Activated CD4-positive, alpha-beta T cell treated with anti-CD3 and anti-CD28 coated beads for 36 hours (primary cell): ENCODE measurements around the gene TGOLN2. TPM values are rescaled to one million over a fixed set of nuclear protein-coding genes. Genes with fewer than 3 reads are reported as not detected.
A peak's percentile ranks its signal among the peaks of the same experiment; 100 is the strongest.
"Not testable (repeated sequence)": the region's sequence is repeated elsewhere in the genome, so short reads cannot be mapped to it uniquely, and the experiment has no call there.

ENCODE experiments used
- ATAC-seq: fragments of 200-7000 bp; cut with Tn5 transposase; one replicate; pipeline ENCODE4 v1.10.0; 2021; ENCODE audit warnings: mild to moderate bottlenecking, moderate library complexity
- CTCF ChIA-PET: fragments of 350-600 bp; sonication (Branson Sonifier 250); formaldehyde crosslinking; loops from one replicate; lab custom pipeline; 2021; ENCODE audit warnings: antibody characterized with exemption; lab: Charles Lee
- POLR2A ChIA-PET: fragments of 350-600 bp; sonication (Branson Sonifier 250); formaldehyde crosslinking; loops from one replicate; lab custom pipeline; 2021; ENCODE audit warnings: antibody characterized with exemption, inconsistent platforms; lab: Charles Lee
- DNase-seq: peaks from one replicate; pipeline ENCODE4 v3.0.0-alpha.2; 2020
- H3K27ac Mint-ChIP-seq: one replicate; pipeline ENCODE4 v1.8.0; 2021; ENCODE audit warnings: mixed read lengths
- H3K27me3 Mint-ChIP-seq: one replicate; pipeline ENCODE4 v1.8.0; 2021; ENCODE audit warnings: mixed read lengths
- H3K36me3 Mint-ChIP-seq: one replicate; pipeline ENCODE4 v1.8.0; 2021; ENCODE audit warnings: low read depth, mixed read lengths
- H3K4me1 Mint-ChIP-seq: one replicate; pipeline ENCODE4 v1.8.0; 2021; ENCODE audit warnings: mixed read lengths
- H3K4me3 Mint-ChIP-seq: one replicate; pipeline ENCODE4 v1.8.0; 2021; ENCODE audit warnings: mild to moderate bottlenecking, moderate library complexity, mixed read lengths
- H3K9me3 Mint-ChIP-seq: one replicate; pipeline ENCODE4 v1.8.0; 2021; ENCODE audit warnings: low read depth, mixed read lengths
- intact Hi-C, 2 experiments: fragments of 100-400 bp; cut with DNase I in 1 of 2; cut with micrococcal nuclease in 1 of 2; formaldehyde crosslinking; loops; one replicate each; pipeline versions ENCODE4 v1.14.2 to v1.15.1; 2022 to 2024; cut with DNase I, micrococcal nuclease
- total RNA-seq, 2 experiments: library from RNA; stranded (reverse); gene quantifications; one replicate each; pipeline ENCODE4 v1.2.3, GENCODE V29; 2021

TGOLN2 gene
- total RNA-seq, 2 experiments from 2014 or later = 84.0 to 90.4 TPM

DNA sequence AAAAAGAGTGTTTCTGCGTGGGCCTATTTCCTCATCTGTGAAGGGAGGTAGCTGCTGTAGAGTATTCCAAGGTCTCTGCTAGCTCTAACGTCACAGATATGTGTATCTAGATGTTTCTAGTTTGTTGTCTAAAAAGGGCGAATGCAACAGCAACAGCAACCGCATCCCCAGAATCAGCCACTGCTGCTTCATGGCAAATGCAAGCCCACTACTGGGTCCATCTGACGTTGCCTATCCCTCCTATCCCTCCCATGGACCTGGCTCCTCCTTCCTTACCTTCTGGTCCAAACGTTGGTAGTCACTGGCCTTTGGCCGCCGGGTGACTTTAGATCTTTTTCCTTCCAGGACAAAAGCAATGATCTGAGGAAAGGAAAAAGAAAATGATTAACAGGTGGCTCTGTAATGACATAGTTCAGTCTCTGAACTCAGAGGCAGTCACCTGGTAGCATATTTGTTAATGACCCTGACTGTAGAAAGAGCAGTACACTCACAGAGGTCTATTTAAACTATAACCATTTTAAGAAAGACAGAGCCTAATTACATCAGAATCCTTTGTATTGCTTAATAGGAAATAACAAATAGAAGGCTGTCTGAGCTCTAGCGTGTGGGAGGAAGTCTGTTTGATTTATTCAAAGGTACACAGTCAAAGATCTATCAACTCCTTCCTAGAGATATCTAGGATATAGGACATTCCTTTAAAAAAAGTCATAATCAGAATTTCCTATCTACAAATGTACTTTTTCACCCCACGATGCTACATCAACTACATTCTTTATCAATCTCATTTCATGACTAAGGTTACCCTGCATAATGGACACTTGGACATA lies 2.9 kb downstream of the TGOLN2 start:
- Mint-ChIP-seq H3K36me3 (peaks cover 79% of the 10 kb centered on the region), H3K9me3 (no peaks in the 10 kb centered on the region), H3K27ac (peak overlapping the region; percentile 99), H3K27me3 (no peaks in the 10 kb centered on the region), H3K4me3 (peak overlapping the region; percentile 86), H3K4me1 (peaks cover 60% of the 10 kb centered on the region)
- ATAC-seq = no peak
- no peak for DNase-seq
- intact Hi-C loops = loop anchor here (1.0 to 10.0 kb wide), 7 partner anchors 15 to 1117 kb away; partner anchors contain the start of genes KDM3A (in 1 of the 2) and MAT2A (in 1 of the 2)
- ChIA-PET POLR2A (interaction anchor here (0.6 to 0.7 kb wide), 2 partner anchors 161 to 216 kb away, joined by 3 read pairs; no protein-coding TSS in a partner anchor), CTCF (interaction anchor here (0.9 kb wide), 1 partner anchor 24 kb away, joined by 3 read pairs; no protein-coding TSS in a partner anchor)

DNA sequence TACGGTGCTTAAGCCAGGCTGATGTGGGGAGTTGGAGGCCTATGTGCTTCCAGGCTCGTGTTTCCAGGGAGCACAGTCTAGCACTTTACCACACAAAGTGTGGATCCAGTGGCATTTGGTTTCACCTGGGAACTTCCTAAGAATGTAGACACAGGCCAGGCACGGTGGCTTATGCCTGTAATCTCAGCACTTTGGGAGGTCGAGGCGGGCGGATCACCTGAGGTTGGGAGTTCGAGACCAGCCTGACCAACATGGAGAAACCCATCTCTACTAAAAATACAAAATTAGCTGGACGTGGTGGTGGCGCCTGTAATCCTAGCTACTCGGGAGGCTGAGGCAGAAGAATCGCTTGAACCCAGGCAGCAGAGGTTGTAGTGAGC lies 3.8 kb downstream of the TGOLN2 start:
- CTCF ChIA-PET = interaction anchor here (0.5 to 0.9 kb wide), 3 partner anchors 28 to 313 kb away, joined by 3 read pairs; no protein-coding TSS in a partner anchor
- peaks cover 83% of the 10 kb centered on the region for H3K36me3 Mint-ChIP-seq
- not testable (repeated sequence) for H3K9me3 Mint-ChIP-seq, H3K27me3 Mint-ChIP-seq, ATAC-seq, DNase-seq
- intact Hi-C loops = loop anchor here in 1 of 2 experiments (10.0 kb wide), 1 partner anchor 711 kb away; no protein-coding TSS in a partner anchor
- H3K27ac Mint-ChIP-seq = peak overlapping the region; percentile 34
- POLR2A ChIA-PET = interaction anchor here (0.6 to 1.2 kb wide), 2 partner anchors 29 to 162 kb away, joined by 3 read pairs; no protein-coding TSS in a partner anchor
- H3K4me1 Mint-ChIP-seq = peaks cover 63% of the 10 kb centered on the region
- H3K4me3 Mint-ChIP-seq = peak overlapping the region; percentile 86

DNA sequence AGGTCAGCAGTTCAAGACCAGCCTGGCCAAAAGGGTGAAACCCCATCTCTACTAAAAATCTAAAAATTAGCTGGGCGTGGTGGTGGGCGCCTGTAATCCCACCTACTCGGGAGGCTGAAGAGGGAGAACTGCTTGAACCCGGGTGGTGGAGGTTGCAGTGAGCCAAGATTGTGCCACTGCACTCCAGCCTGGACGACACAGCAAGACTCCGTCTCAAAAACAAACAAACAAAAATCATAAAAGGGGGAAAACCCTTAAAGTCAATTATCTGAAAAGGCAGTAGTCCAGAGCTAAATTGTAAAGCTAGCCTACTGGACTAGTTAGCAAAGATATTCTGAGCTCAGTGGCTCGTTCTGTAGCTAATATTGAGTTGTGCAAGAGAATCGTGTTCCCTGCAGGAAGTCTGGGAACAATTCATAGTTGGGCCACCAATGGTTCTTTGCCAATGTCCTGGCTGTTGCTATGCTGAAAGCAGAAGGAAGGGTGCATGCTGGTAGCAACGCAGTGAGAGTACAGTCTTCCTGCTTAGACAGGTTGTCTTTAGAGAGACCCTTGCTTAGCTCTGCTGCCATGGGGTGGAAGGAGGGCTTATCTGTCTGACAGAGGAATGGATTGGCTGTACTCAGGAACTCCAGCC lies 4.3 kb downstream of the TGOLN2 start:
- H3K36me3 Mint-ChIP-seq = peaks cover 88% of the 10 kb centered on the region
- DNase-seq (no peak), ATAC-seq (no peak)
- intact Hi-C loops = loop anchor here in 1 of 2 experiments (10.0 kb wide), 1 partner anchor 711 kb away; no protein-coding TSS in a partner anchor
- POLR2A ChIA-PET = interaction anchor here (1.2 kb wide), 1 partner anchor 30 kb away, joined by 3 read pairs; no protein-coding TSS in a partner anchor
- H3K4me1 Mint-ChIP-seq = peaks cover 66% of the 10 kb centered on the region
- H3K9me3 Mint-ChIP-seq = no peaks in the 10 kb centered on the region
- CTCF ChIA-PET = interaction anchor here (0.5 to 0.9 kb wide), 3 partner anchors 29 to 314 kb away, joined by 3 read pairs; no protein-coding TSS in a partner anchor
- H3K4me3 Mint-ChIP-seq = peak overlapping the region; percentile 86
- H3K27me3 Mint-ChIP-seq = no peaks in the 10 kb centered on the region
- peak overlapping the region; percentile 34 for H3K27ac Mint-ChIP-seq

DNA sequence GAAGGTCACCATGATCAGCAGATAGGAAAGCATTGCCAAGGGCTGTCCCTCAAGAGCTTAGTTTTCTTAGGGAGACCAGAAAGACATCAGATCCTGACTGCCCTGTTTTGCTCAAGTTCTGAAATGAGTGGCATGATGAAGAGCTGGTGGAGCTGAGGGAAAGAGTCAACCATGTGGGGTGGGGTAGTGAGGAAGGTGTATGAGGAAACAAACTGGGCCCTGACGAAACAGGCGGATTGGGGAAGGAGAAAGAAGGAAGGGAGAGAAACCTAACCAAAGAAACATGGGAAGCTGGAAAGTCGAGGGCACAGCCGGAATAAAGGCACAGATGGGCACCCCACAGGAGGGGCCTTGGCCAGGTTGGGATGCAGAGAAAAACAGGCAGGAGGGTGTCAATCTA lies 8.0 kb downstream of the TGOLN2 start:
- no peaks in the 10 kb centered on the region for H3K27me3 Mint-ChIP-seq
- ATAC-seq = no peak

DNA sequence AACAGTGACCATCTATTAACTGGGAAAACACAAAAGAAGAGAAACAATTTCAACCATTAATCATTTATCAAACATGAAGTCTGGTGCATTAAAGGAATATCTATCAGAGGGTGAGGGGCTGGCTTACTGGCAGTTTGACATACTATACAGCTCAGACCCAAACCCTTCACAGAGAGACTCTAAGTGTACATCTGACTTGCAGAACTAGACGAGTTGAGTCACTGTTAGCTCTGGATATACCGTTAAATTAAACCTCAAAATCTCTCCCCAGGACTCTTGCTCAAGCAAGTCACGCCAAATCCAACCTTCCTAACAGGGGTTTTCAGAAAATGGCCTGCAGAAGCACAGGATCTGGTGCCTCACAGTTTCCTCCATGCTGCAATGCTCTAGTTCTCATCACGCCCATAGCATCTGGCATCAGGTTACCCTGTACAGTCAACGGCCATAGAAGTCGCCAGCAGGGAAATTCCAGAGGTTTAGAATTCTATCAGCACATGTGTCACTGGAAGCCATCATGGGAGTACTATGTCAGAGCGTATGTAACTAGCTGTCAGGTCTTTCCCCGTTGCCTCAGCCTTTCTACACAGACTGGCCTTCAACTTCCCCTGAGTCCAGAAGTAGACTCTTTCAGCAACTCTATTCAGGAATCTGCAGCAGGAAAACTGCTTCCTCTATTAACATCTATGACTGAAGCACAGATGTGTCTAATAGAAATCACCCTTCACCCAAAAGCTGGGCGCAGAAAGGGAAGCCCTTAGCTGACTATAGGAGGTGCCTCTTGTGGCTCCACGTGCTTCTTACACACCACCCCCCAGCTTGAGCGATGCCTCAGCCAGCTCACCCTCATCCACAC lies 9.3 kb downstream of the TGOLN2 start:
- ChIA-PET CTCF (interaction anchor here (1.6 to 3.3 kb wide), 7 partner anchors 8 to 52 kb away, joined by 3 to 34 read pairs (median 5); partner anchors contain the start of genes ELMOD3 and TGOLN2), POLR2A (interaction anchor here (0.6 to 2.4 kb wide), 4 partner anchors 9 to 316 kb away, joined by 3 to 20 read pairs (median 6); partner anchors contain the start of genes ELMOD3, RETSAT and TGOLN2)
- Mint-ChIP-seq H3K36me3 (peaks cover 74% of the 10 kb centered on the region), H3K4me3 (peak overlapping the region; percentile 4), H3K9me3 (no peaks in the 10 kb centered on the region), H3K4me1 (peaks cover 58% of the 10 kb centered on the region), H3K27me3 (no peaks in the 10 kb centered on the region), H3K27ac (peak overlapping the region; percentile 80)
- peak; percentile 70 for DNase-seq
- intact Hi-C loops = loop anchor here in 1 of 2 experiments (1.0 kb wide), 1 partner anchor 8 kb away; no protein-coding TSS in a partner anchor
- ATAC-seq = peak; percentile 88

More for the DNA sequence above, 8.0 kb downstream of the TGOLN2 start:
- intact Hi-C loops = loop anchor here in 1 of 2 experiments (10.0 kb wide), 1 partner anchor 715 kb away; no protein-coding TSS in a partner anchor
- Mint-ChIP-seq H3K36me3 (peaks cover 80% of the 10 kb centered on the region), H3K4me3 (peak overlapping the region; percentile 5), H3K4me1 (peaks cover 72% of the 10 kb centered on the region), H3K27ac (peak overlapping the region; percentile 80), H3K9me3 (no peaks in the 10 kb centered on the region)
- ChIA-PET CTCF (interaction anchor here (0.6 to 3.3 kb wide), 7 partner anchors 9 to 432 kb away, joined by 3 to 34 read pairs (median 5); partner anchors contain the start of gene ELMOD3), POLR2A (interaction anchor here (0.7 to 2.4 kb wide), 3 partner anchors 8 to 677 kb away, joined by 3 to 20 read pairs (median 7); partner anchors contain the start of genes ELMOD3, RETSAT and TGOLN2)
- no peak for DNase-seq

DNA sequence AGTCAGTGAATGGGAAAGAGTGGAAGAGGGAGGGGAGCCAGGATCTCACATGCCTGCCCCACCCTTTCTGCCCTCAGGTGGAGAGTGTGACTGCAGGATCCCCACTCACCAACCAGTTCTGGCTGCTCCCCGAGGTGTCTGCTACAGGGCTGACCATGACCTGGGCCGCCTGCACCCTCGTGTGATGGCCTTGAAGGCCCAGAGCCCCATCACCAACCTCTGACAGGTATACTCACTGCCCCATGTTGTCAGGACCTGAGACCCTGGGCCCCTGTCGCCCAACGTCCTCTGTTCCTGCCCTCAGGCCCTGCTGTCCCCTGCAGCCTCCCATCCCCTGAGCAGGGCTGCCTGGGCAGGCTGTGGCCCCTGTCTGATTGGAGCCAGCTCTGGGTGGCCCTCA lies 11.9 kb downstream of the TGOLN2 start:
- H3K36me3 Mint-ChIP-seq = peaks cover 54% of the 10 kb centered on the region
- H3K9me3 Mint-ChIP-seq, DNase-seq, H3K27ac Mint-ChIP-seq, H3K27me3 Mint-ChIP-seq, H3K4me3 Mint-ChIP-seq, ATAC-seq, CTCF ChIA-PET, POLR2A ChIA-PET: not testable (repeated sequence)
- peaks cover 34% of the 10 kb centered on the region for H3K4me1 Mint-ChIP-seq
- intact Hi-C loops = loop anchor here (1.0 kb wide), 1 partner anchor 27 kb away; no protein-coding TSS in a partner anchor

DNA sequence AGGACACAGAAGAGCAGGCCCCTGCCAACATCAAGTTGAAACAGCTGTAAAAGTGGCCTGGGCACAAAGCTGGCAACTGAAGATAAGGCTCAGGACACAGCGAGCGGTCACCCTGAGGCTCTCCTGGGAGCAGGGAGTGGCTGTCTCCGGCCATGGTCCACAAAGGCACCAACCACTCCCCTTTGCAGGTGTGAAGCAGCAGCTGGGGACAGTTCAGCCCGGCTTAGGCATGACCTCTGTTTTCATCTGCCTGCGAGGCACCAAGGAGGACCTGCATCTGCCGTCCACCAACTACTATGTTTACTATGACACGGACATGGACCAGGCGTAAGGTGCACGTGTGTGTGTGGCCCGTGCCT lies 12.9 kb downstream of the TGOLN2 start:
- ChIA-PET POLR2A (interaction anchor here (0.5 kb wide), 1 partner anchor 305 kb away, joined by 3 read pairs; no protein-coding TSS in a partner anchor), CTCF (interaction anchor here (1.2 to 2.3 kb wide), 3 partner anchors 11 to 17 kb away, joined by 4 to 9 read pairs (median 7); no protein-coding TSS in a partner anchor)
- Mint-ChIP-seq H3K9me3 (no peaks in the 10 kb centered on the region), H3K4me3 (no peak overlapping the region), H3K4me1 (peaks cover 31% of the 10 kb centered on the region), H3K27ac (no peak overlapping the region), H3K27me3 (no peaks in the 10 kb centered on the region), H3K36me3 (peaks cover 44% of the 10 kb centered on the region)
- intact Hi-C loops = loop anchor here (1.0 kb wide), 1 partner anchor 28 kb away; no protein-coding TSS in a partner anchor
- no peak for DNase-seq
- ATAC-seq = no peak

DNA sequence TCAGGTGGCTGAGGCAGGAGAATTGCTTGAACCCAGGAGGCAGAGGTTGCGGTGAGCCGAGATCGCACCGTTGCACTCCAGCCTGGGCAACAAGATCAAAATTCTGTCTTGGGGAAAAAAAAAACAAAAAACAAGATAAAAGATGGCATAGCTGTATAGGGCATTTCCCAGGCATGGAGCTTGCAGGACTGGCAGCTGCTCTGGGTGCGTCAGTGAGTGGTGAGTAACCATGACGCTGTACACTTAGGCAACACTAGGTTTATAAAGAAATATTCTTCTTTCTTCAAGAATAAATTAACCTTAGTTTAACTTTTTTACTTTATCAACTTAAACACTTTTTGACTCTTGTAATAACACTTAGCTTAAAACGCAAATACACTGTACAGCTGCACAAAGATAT lies 15.4 kb downstream of the TGOLN2 start:
- ChIA-PET CTCF (interaction anchor here (1.0 to 2.3 kb wide), 2 partner anchors 12 to 14 kb away, joined by 5 to 9 read pairs; no protein-coding TSS in a partner anchor), POLR2A (no interaction called here)
- H3K4me1 Mint-ChIP-seq = peaks cover 29% of the 10 kb centered on the region
- no peaks in the 10 kb centered on the region for H3K27me3 Mint-ChIP-seq
- intact Hi-C loops = no loop called here
- peaks cover 27% of the 10 kb centered on the region for H3K36me3 Mint-ChIP-seq
- ATAC-seq (no peak), DNase-seq (no peak)
- H3K27ac Mint-ChIP-seq = no peak overlapping the region
- H3K9me3 Mint-ChIP-seq = no peaks in the 10 kb centered on the region
- no peak overlapping the region for H3K4me3 Mint-ChIP-seq

DNA sequence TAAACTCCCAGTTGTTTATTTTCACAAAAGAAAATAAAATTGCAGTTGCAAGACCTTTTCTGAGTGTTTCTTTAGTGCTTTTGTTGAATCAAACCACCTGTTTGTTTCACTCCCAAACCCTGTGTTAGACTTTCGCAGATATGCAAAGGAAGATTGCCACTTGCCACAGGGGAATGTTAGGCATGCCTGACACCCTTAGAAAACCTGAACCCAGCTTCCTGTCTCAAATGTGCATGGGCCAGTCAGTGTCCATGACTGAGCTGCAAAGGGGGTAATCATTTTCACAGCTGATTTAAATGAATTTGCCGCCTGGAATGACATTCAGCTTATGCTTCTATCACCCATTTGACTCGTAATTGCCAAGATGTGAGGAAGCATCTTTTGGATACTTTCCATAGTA lies 17.5 kb downstream of the TGOLN2 start:
- no peak for ATAC-seq
- H3K27ac Mint-ChIP-seq = peak overlapping the region; percentile 64
- intact Hi-C loops = loop anchor here in 1 of 2 experiments (1.0 kb wide), 1 partner anchor 15 kb away; no protein-coding TSS in a partner anchor
- peaks cover 35% of the 10 kb centered on the region for H3K4me1 Mint-ChIP-seq
- H3K9me3 Mint-ChIP-seq = no peaks in the 10 kb centered on the region
- H3K36me3 Mint-ChIP-seq = peaks cover 15% of the 10 kb centered on the region
- CTCF ChIA-PET = interaction anchor here (0.5 to 2.8 kb wide), 5 partner anchors 9 to 242 kb away, joined by 3 to 40 read pairs (median 4); no protein-coding TSS in a partner anchor
- peak overlapping the region; percentile 47 for H3K4me3 Mint-ChIP-seq
- POLR2A ChIA-PET = interaction anchor here (1.3 kb wide), 1 partner anchor 17 kb away, joined by 5 read pairs; no protein-coding TSS in a partner anchor
- no peak for DNase-seq
- H3K27me3 Mint-ChIP-seq = no peaks in the 10 kb centered on the region
